Suprapubic skin (tissue), 4 donors: Measurements from ENCODE around the gene PRR36. TPM values are rescaled to one million over a fixed set of nuclear protein-coding genes. Genes with fewer than 3 reads are reported as not detected.

Experiments
- DNase-seq, 2 donors: peaks; one replicate each; pipeline ENCODE4 v3.0.0-alpha.2; 2019; ENCODE audit warnings: low spot score in 2 of 2
- H3K27ac ChIP-seq: fragments of 200-600 bp; sonication (generic); one replicate; pipeline ENCODE4 v1.5.1; 2019
- H3K27me3 ChIP-seq: fragments of 200-600 bp; sonication (generic); one replicate; pipeline ENCODE4 v1.5.1; 2019
- H3K36me3 ChIP-seq: fragments of 200-600 bp; sonication (generic); one replicate; pipeline ENCODE4 v1.5.1; 2019
- H3K4me1 ChIP-seq: fragments of 200-600 bp; sonication (generic); one replicate; pipeline ENCODE4 v1.5.1; 2019
- H3K4me3 ChIP-seq: fragments of 200-600 bp; sonication (generic); one replicate; pipeline ENCODE4 v1.5.1; 2019; ENCODE audit warnings: mild to moderate bottlenecking
- H3K9me3 ChIP-seq: fragments of 200-600 bp; sonication (generic); one replicate; pipeline ENCODE4 v1.5.1; 2019
- CTCF ChIP-seq, 2 donors: fragments of 200-600 bp in 1 of 2; fragments of 450-650 bp in 1 of 2; sonication (generic) in 1 of 2; IDR thresholded peaks; one replicate each; pipeline ENCODE4 v1.5.1; 2016 to 2019; ENCODE audit warnings: antibody characterized with exemption in 2 of 2, mild to moderate bottlenecking in 1 of 2, moderate library complexity in 1 of 2
- EP300 ChIP-seq: sonication (generic); formaldehyde crosslinking; IDR thresholded peaks from one replicate; pipeline ENCODE4 v1.6.1; 2017; ENCODE audit warnings: antibody characterized with exemption
- POLR2A ChIP-seq, 2 donors: fragments of 450-650 bp; IDR thresholded peaks; one replicate each; pipeline ENCODE4 v1.6.1; 2017; ENCODE audit warnings: antibody characterized with exemption in 2 of 2, mild to moderate bottlenecking in 2 of 2, moderate library complexity in 2 of 2
- POLR2AphosphoS5 ChIP-seq, 3 donors: sonication (generic); formaldehyde crosslinking; IDR thresholded peaks; one replicate each; pipeline ENCODE4 v1.6.1; 2017; ENCODE audit warnings: antibody characterized with exemption in 3 of 3
- WGBS: methylation state at CpG from one replicate; pipeline ENCODE4 v1.1.5; 2018; 5-methylcytosine and 5-hydroxymethylcytosine counted together
- total RNA-seq, 4 donors: library from RNA; depleted of rRNA; stranded (reverse); fragments of >200 nt; gene quantifications; one replicate each; pipeline ENCODE4 v1.1.0, GENCODE V29; 2016

The PRR36 gene
- total RNA-seq, 4 donors from 2014 or later = 0.26 to 1.1 (median 0.74) TPM

- Histone ChIP-seq H3K4me1 (peaks cover 80% of the 10 kb centered on the region), H3K4me3 (peak overlapping the region; percentile 86), H3K36me3 (peaks cover 14% of the 10 kb centered on the region), H3K27me3 (no peaks in the 10 kb centered on the region), H3K27ac (peak overlapping the region; percentile 90), H3K9me3 (no peaks in the 10 kb centered on the region)
- TF ChIP-seq POLR2AphosphoS5 (IDR thresholded peaks at IDR 0.05) = no peak
- TF ChIP-seq CTCF (IDR thresholded peaks at IDR 0.05) = no peak
- TF ChIP-seq EP300 = no peak
- no peak for TF ChIP-seq POLR2A (IDR thresholded peaks at IDR 0.05)
- peak in 1 of 2 donors; percentile 86 for DNase-seq
- WGBS = 19% methylated on average over 31 of the region's 68 CpGs
These were observed 30.2 kb upstream of the PRR36 start for GRCh38 chr19:7904074-7905020.

DNA sequence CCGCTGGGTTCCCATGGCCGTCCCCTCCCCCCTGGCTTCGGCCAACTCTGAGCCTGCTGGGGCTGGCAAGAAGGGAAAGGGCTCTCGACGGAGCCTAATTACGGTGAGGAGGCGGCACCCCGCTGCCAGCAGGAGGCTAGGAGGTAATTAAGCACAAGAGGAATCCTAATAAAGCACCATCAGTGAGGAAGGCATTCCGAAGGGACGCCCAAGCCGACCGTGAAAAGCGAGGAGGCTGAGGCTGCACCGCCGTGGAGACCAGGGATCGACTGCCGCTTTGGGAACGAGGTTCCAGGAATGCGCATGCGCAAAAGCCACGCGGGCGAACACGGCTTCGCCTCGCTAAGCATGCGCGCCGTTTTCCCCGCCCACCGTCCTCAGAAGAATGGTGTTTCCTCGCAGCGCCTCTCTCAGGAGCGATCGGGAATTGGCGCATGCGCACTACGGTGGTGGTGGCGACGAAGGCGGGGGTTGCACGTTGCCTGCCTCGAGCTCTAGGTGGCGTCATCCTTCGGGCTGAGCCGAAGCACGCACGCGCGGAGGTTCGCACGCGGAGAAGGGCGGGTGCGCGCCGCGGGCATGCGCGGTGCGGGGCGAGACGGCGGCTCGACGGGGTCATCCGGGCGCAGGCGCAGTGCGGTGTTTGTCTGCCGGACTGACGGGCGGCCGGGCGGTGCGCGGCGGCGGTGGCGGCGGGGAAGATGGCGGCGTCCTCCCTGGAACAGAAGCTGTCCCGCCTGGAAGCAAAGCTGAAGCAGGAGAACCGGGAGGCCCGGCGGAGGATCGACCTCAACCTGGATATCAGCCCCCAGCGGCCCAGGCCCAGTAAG lies 29.3 kb upstream of the PRR36 start, which contains the start of gene MAP2K7:
MAP2K7 (plus strand) TSS at position 634 of the 830 bp plus-strand sequence; CDS start at position 702, 68 bp downstream.
- WGBS = 0% methylated on average over 18 of the region's 89 CpGs
- peak; percentile 100 for DNase-seq
- Histone ChIP-seq H3K9me3 (no peaks in the 10 kb centered on the region), H3K4me3 (peak within 1 kb of the TSS; percentile 86), H3K4me1 (peaks cover 74% of the 10 kb centered on the region), H3K27me3 (no peaks in the 10 kb centered on the region), H3K36me3 (peaks cover 14% of the 10 kb centered on the region), H3K27ac (peak within 1 kb of the TSS; percentile 90)
- TF ChIP-seq EP300 = no peak
- TF ChIP-seq POLR2AphosphoS5 (IDR thresholded peaks at IDR 0.05) = peak; percentile 52 to 92 (median 82)
- peak in 1 of 2 donors; percentile 52 for TF ChIP-seq CTCF (IDR thresholded peaks at IDR 0.05)
- TF ChIP-seq POLR2A (IDR thresholded peaks at IDR 0.05) = peak in 1 of 2 donors; percentile 58

GRCh38 chr19:7902796-7903243 lies 28.6 kb upstream of the PRR36 start:
- TF ChIP-seq CTCF (IDR thresholded peaks at IDR 0.05) (no peak), POLR2A (IDR thresholded peaks at IDR 0.05) (no peak), EP300 (no peak)
- H3K27ac ChIP-seq = peak overlapping the region; percentile 90
- WGBS = 0% methylated on average over 2 of the region's 20 CpGs
- no peak for DNase-seq
- peaks cover 73% of the 10 kb centered on the region for H3K4me1 ChIP-seq
- no peaks in the 10 kb centered on the region for H3K9me3 ChIP-seq
- H3K36me3 ChIP-seq = peaks cover 14% of the 10 kb centered on the region
- peak overlapping the region; percentile 86 for H3K4me3 ChIP-seq
- no peaks in the 10 kb centered on the region for H3K27me3 ChIP-seq

- peaks cover 58% of the 10 kb centered on the region for H3K4me1 ChIP-seq
- TF ChIP-seq POLR2AphosphoS5 (IDR thresholded peaks at IDR 0.05) (no peak), CTCF (IDR thresholded peaks at IDR 0.05) (no peak), POLR2A (IDR thresholded peaks at IDR 0.05) (no peak), EP300 (no peak)
- no peaks in the 10 kb centered on the region for H3K9me3 ChIP-seq
- H3K36me3 ChIP-seq = peaks cover 13% of the 10 kb centered on the region
- DNase-seq = peak in 1 of 2 donors; percentile 69
- H3K4me3 ChIP-seq = no peak overlapping the region
- no peaks in the 10 kb centered on the region for H3K27me3 ChIP-seq
- 54% methylated on average over 7 of the region's 7 CpGs for WGBS
- peak overlapping the region; percentile 90 for H3K27ac ChIP-seq
These were observed 27.1 kb upstream of the PRR36 start for GRCh38 chr19:7901337-7901736.
